K562 (cell line): Measurements from ENCODE around the gene USP48. TPM values are rescaled to one million over a fixed set of nuclear protein-coding genes. Genes with fewer than 3 reads are reported as not detected.

ENCODE experiments used
- ARNT ChIP-seq, 2 experiments: fragments of 450-650 bp; IDR thresholded peaks; 2 replicates each; pipeline ENCODE4 v1.6.1; 2016; ENCODE audit warnings: mild to moderate bottlenecking in 1 of 2
- BCOR ChIP-seq: fragments of 450-650 bp; IDR thresholded peaks from 2 replicates; pipeline ENCODE4 v1.6.1; 2016
- CREBBP ChIP-seq: IDR thresholded peaks from one replicate; pipeline ENCODE4 v1.6.1; 2012; ENCODE audit warnings: low read depth, mild to moderate bottlenecking, control low read depth, inconsistent platforms, low read length
- EP300 ChIP-seq: IDR thresholded peaks from 2 replicates; pipeline ENCODE4 v1.6.1; 2012; ENCODE audit warnings: low read length, improper control_type of control experiment
- GTF2A2 ChIP-seq: IDR thresholded peaks from 2 replicates; pipeline ENCODE4 v1.6.1; 2016; ENCODE audit warnings: mild to moderate bottlenecking, missing genetic modification characterization, missing compliant biosample characterization
- HMG20B ChIP-seq: fragments of 250-450 bp; sonication (Bioruptor Pico); IDR thresholded peaks from 2 replicates; pipeline ENCODE4 v1.5.0; 2021; ENCODE audit warnings: mild to moderate bottlenecking
- IRF2 ChIP-seq: sonication (generic); formaldehyde crosslinking; IDR thresholded peaks from 2 replicates; pipeline ENCODE4 v1.8.1; 2022; ENCODE audit warnings: mild to moderate bottlenecking, missing genetic modification reagents
- MTA2 ChIP-seq: fragments of 450-650 bp; IDR thresholded peaks from 2 replicates; pipeline ENCODE4 v1.6.1; 2016; ENCODE audit warnings: low read depth
- NFIX ChIP-seq: fragments of 250-450 bp; sonication (Bioruptor Pico); IDR thresholded peaks from 2 replicates; pipeline ENCODE4 v1.4.0; 2020; ENCODE audit warnings: low read depth, mild to moderate bottlenecking, moderate library complexity
- PML ChIP-seq: IDR thresholded peaks from 2 replicates; pipeline ENCODE4 v1.6.1; 2012; ENCODE audit warnings: low read length, inconsistent platforms
- SRSF9 ChIP-seq: fragments of 200-400 bp; formaldehyde crosslinking; IDR thresholded peaks from 2 replicates; pipeline ENCODE4 v1.6.1; 2017; ENCODE audit warnings: low read depth, low read length, borderline replicate concordance
- TAF9B ChIP-seq: fragments of 450-650 bp; IDR thresholded peaks from 2 replicates; pipeline ENCODE4 v1.6.1; 2018; ENCODE audit warnings: mild to moderate bottlenecking; ENCODE audit not compliant: partially characterized antibody
- TBL1XR1 ChIP-seq, 2 experiments: IDR thresholded peaks; 2 replicates each; pipeline ENCODE4 v1.6.1; 2012; ENCODE audit warnings: improper control_type of control experiment in 2 of 2, low read length in 2 of 2, mild to moderate bottlenecking in 1 of 2
- ZNF76 ChIP-seq: fragments of 250-450 bp; sonication (Bioruptor Pico); IDR thresholded peaks from 2 replicates; pipeline ENCODE4 v1.4.0; 2020; ENCODE audit warnings: mild to moderate bottlenecking, moderate library complexity, borderline replicate concordance
- polyA plus RNA-seq, 8 experiments: library from polyadenylated mRNA; depleted of rRNA in 4 of 8; stranded (reverse) in 5 of 8; unstranded in 3 of 8; fragments of >200 nt; fragmentation: Nextera tagmentation in 2 of 8; fragmentation: Illumina TruSeq in 1 of 8; extraction: Ambion mirVana in 2 of 8; extraction: Trizol in 1 of 8; gene quantifications; 2 replicates each; pipeline versions ENCODE4 v1.2.1 to v1.2.3, GENCODE V29; 2011 to 2014; ENCODE audit warnings: inconsistent platforms in 1 of 8, missing spikeins in 1 of 8
- total RNA-seq, 7 experiments: library from RNA; depleted of rRNA in 6 of 7; stranded (reverse); fragments of >200 nt in 6 of 7; fragmentation: Illumina TruSeq in 2 of 7; extraction: Trizol in 2 of 7; gene quantifications; 2 replicates each; pipeline versions ENCODE4 v1.2.1 to v1.2.3, GENCODE V29; 2011 to 2021; ENCODE audit warnings: low replicate concordance in 1 of 7
- TF ChIP-seq, protein P1 (sequence below): sonication (generic); formaldehyde crosslinking; IDR thresholded peaks from 2 replicates; pipeline ENCODE4 v1.8.1; 2023; ENCODE audit warnings: mild to moderate bottlenecking, missing genetic modification reagents
- TF ChIP-seq, protein P2 (sequence below), 2 experiments: fragments of 450-650 bp in 1 of 2; sonication (generic) in 1 of 2; formaldehyde crosslinking in 1 of 2; IDR thresholded peaks; 2 replicates each; pipeline versions ENCODE4 v1.7.1 to v1.9.0; 2016 to 2022; ENCODE audit warnings: inconsistent platforms in 1 of 2, mild to moderate bottlenecking in 1 of 2, missing genetic modification reagents in 1 of 2
- TF ChIP-seq, protein P3 (sequence below): fragments of 450-650 bp; formaldehyde crosslinking; IDR thresholded peaks from 2 replicates; pipeline ENCODE4 v1.4.0; 2020; ENCODE audit warnings: mild to moderate bottlenecking, moderate library complexity

The USP48 gene
- total and polyA plus RNA-seq, 9 of the 15 experiments (the other 6 are each of a cell fraction or from before 2014, with no cell fraction given), result 23.3 to 123 (median 106) TPM

DNA sequence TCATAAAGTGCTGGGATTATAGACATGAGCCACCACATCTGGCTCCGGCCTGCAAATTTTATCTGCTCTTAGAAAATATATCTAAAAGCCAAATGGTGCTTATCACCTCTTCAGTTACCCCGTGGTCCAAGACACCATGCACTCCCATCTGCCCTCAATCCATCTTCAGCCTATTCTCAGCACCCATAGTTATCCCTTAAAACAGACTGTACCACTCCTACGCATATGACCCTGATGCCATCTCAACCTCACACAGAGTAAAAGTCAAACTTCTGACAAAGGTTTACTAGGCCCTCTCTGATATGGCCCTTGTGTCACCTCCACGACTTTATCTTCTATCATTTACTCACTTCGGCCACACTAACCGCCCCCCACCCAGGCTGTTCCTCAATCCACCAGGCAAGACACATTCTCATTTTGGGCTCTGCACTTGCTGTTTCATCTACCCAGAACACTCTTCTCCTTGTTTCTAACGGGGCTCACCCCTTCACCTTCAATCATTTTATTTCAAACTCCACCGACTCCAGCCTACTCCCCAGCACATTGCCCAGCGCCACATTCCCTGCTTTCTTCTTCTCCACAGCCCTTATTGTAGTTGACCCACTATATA lies 33.0 kb downstream of the USP48 start (continued):
- TF ChIP-seq, protein P1, sequence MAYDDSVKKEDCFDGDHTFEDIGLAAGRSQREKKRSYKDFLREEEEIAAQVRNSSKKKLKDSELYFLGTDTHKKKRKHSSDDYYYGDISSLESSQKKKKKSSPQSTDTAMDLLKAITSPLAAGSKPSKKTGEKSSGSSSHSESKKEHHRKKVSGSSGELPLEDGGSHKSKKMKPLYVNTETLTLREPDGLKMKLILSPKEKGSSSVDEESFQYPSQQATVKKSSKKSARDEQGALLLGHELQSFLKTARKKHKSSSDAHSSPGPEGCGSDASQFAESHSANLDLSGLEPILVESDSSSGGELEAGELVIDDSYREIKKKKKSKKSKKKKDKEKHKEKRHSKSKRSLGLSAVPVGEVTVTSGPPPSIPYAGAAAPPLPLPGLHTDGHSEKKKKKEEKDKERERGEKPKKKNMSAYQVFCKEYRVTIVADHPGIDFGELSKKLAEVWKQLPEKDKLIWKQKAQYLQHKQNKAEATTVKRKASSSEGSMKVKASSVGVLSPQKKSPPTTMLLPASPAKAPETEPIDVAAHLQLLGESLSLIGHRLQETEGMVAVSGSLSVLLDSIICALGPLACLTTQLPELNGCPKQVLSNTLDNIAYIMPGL (CRISPR knock-in tag), result no peak
- peak; percentile 75 to 92 for TF ChIP-seq TBL1XR1 (IDR thresholded peaks at IDR 0.05; ENCODE audit: low read length in 2 of 2)
- no peak for TF ChIP-seq GTF2A2
- TF ChIP-seq, protein P2, sequence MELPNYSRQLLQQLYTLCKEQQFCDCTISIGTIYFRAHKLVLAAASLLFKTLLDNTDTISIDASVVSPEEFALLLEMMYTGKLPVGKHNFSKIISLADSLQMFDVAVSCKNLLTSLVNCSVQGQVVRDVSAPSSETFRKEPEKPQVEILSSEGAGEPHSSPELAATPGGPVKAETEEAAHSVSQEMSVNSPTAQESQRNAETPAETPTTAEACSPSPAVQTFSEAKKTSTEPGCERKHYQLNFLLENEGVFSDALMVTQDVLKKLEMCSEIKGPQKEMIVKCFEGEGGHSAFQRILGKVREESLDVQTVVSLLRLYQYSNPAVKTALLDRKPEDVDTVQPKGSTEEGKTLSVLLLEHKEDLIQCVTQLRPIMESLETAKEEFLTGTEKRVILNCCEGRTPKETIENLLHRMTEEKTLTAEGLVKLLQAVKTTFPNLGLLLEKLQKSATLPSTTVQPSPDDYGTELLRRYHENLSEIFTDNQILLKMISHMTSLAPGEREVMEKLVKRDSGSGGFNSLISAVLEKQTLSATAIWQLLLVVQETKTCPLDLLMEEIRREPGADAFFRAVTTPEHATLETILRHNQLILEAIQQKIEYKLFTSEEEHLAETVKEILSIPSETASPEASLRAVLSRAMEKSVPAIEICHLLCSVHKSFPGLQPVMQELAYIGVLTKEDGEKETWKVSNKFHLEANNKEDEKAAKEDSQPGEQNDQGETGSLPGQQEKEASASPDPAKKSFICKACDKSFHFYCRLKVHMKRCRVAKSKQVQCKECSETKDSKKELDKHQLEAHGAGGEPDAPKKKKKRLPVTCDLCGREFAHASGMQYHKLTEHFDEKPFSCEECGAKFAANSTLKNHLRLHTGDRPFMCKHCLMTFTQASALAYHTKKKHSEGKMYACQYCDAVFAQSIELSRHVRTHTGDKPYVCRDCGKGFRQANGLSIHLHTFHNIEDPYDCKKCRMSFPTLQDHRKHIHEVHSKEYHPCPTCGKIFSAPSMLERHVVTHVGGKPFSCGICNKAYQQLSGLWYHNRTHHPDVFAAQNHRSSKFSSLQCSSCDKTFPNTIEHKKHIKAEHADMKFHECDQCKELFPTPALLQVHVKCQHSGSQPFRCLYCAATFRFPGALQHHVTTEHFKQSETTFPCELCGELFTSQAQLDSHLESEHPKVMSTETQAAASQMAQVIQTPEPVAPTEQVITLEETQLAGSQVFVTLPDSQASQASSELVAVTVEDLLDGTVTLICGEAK (IDR thresholded peaks at IDR 0.05), result 0 out of 2 replicates have a peak, but pooled peaks have one; percentile 15
- TF ChIP-seq, protein P2 (CRISPR knock-in tag; IDR thresholded peaks at IDR 0.05), result no peak
- no peak for TF ChIP-seq ZNF76 (CRISPR knock-in tag)
- no peak for TF ChIP-seq NFIX (CRISPR knock-in tag)
- no peak for TF ChIP-seq TAF9B
- TF ChIP-seq MTA2, result peak; percentile 80
- no peak for TF ChIP-seq SRSF9
- no peak for TF ChIP-seq IRF2
- TF ChIP-seq BCOR, result peak; percentile 62; the same call in 1 of the 2 replicates
- TF ChIP-seq, protein P3, sequence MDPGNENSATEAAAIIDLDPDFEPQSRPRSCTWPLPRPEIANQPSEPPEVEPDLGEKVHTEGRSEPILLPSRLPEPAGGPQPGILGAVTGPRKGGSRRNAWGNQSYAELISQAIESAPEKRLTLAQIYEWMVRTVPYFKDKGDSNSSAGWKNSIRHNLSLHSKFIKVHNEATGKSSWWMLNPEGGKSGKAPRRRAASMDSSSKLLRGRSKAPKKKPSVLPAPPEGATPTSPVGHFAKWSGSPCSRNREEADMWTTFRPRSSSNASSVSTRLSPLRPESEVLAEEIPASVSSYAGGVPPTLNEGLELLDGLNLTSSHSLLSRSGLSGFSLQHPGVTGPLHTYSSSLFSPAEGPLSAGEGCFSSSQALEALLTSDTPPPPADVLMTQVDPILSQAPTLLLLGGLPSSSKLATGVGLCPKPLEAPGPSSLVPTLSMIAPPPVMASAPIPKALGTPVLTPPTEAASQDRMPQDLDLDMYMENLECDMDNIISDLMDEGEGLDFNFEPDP (CRISPR knock-in tag), result no peak
- peak; percentile 67 to 80; a peak in 1 of 4 replicates for TF ChIP-seq ARNT (IDR thresholded peaks at IDR 0.05)
- TF ChIP-seq CREBBP, result no peak
- TF ChIP-seq EP300, result peak; percentile 91
- TF ChIP-seq PML, result peak; percentile 88
- TF ChIP-seq HMG20B (CRISPR knock-in tag), result no peak
